Smooth muscle cell (in vitro differentiated cells): ENCODE data around the gene NAGS. TPM values are rescaled to one million over a fixed set of nuclear protein-coding genes. Genes with fewer than 3 reads are reported as not detected.
A peak's percentile ranks its signal among the peaks of the same experiment; 100 is the strongest.
"Not testable (repeated sequence)": the region's sequence is repeated elsewhere in the genome, so short reads cannot be mapped to it uniquely, and the experiment has no call there.

Experiments
- DNase-seq: peaks from one replicate; lab custom pipeline; 2025; ENCODE audit not compliant: unreplicated experiment; lab: John Stamatoyannopoulos, UW
- H2AFZ ChIP-seq: fragments of 200-600 bp; sonication (generic); 2 replicates; pipeline ENCODE4 v1.6.0; 2016; ENCODE audit warnings: antibody characterized with exemption, low read depth, mild to moderate bottlenecking
- H3F3A ChIP-seq: fragments of 200-600 bp; sonication (generic); 2 replicates; pipeline ENCODE4 v1.6.0; 2017; ENCODE audit warnings: antibody characterized with exemption, low read depth
- H3K27ac ChIP-seq: fragments of 200-600 bp; sonication (generic); 2 replicates; pipeline ENCODE4 v1.5.1; 2016; ENCODE audit warnings: low read depth, mild to moderate bottlenecking
- H3K27me3 ChIP-seq: fragments of 200-600 bp; sonication (generic); 2 replicates; pipeline ENCODE4 v1.6.1; 2016; ENCODE audit warnings: low read depth, mild to moderate bottlenecking
- H3K36me3 ChIP-seq: fragments of 200-600 bp; sonication (generic); 2 replicates; pipeline ENCODE4 v1.5.1; 2016; ENCODE audit warnings: low read depth
- H3K4me1 ChIP-seq: fragments of 200-600 bp; sonication (generic); 2 replicates; pipeline ENCODE4 v1.5.1; 2016; ENCODE audit warnings: low read depth
- H3K4me2 ChIP-seq: fragments of 200-600 bp; sonication (generic); 2 replicates; pipeline ENCODE4 v1.6.0; 2016; ENCODE audit warnings: mild to moderate bottlenecking
- H3K4me3 ChIP-seq: fragments of 200-600 bp; sonication (generic); 2 replicates; pipeline ENCODE4 v1.5.1; 2016; ENCODE audit warnings: mild to moderate bottlenecking
- H3K79me2 ChIP-seq: fragments of 200-600 bp; sonication (generic); 2 replicates; pipeline ENCODE4 v1.6.0; 2016; ENCODE audit warnings: low read depth, mild to moderate bottlenecking
- H3K9ac ChIP-seq: fragments of 200-600 bp; sonication (generic); 2 replicates; pipeline ENCODE4 v1.6.0; 2016; ENCODE audit warnings: low read depth
- H3K9me3 ChIP-seq: fragments of 200-600 bp; sonication (generic); replicated peaks from 2 replicates; pipeline ENCODE4 v1.5.1; 2016; ENCODE audit warnings: low read depth
- H4K20me1 ChIP-seq: fragments of 200-600 bp; sonication (generic); 2 replicates; pipeline ENCODE4 v1.6.0; 2016; ENCODE audit warnings: low read depth
- CTCF ChIP-seq: fragments of 200-600 bp; sonication (generic); IDR thresholded peaks from 2 replicates; pipeline ENCODE4 v1.5.1; 2017; ENCODE audit warnings: borderline replicate concordance, mild to moderate bottlenecking, antibody characterized with exemption; ENCODE audit not compliant: insufficient read depth, poor library complexity, severe bottlenecking
- WGBS: methylation state at CpG from one replicate; pipeline ENCODE4 v1.1.7; 2016; ENCODE audit warnings: low lambda C conversion rate; 5-methylcytosine and 5-hydroxymethylcytosine counted together
- polyA plus RNA-seq: library from polyadenylated mRNA; unstranded; fragments of >200 nt; fragmentation: Nextera tagmentation; extraction: Ambion mirVana; gene quantifications from 2 replicates; pipeline ENCODE4 v1.2.1, GENCODE V29; 2016
- total RNA-seq: library from RNA; depleted of rRNA; stranded (reverse); fragments of >200 nt; gene quantifications from 2 replicates; pipeline ENCODE4 v1.2.3, GENCODE V29; 2014

The NAGS gene
- total and polyA plus RNA-seq, 2 experiments from 2014 or later = 1.3 to 1.5 TPM

DNA sequence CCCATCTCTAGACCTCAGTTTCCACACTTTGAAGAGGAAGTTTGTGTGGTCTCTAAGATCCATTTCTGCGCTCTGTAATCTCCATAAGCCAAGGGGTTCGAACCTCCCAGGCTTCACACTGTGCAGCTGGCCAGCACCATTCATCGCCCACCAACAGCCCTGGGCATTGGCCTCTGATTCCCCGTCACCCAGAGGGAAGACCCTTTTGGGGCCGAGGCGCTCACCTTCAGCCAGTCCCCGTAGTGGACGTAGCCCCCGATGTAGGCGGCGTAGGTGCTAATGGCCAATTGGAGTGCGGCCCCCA, 9.7 kb downstream of the NAGS start:
- Histone ChIP-seq H3K79me2 (peaks cover 7% of the 10 kb centered on the region), H3K9me3 (no peaks in the 10 kb centered on the region), H2AFZ (peak overlapping the region; percentile 82), H4K20me1 (no peaks in the 10 kb centered on the region), H3F3A (peaks cover 5% of the 10 kb centered on the region), H3K4me3 (peak overlapping the region; percentile 92), H3K36me3 (no peaks in the 10 kb centered on the region), H3K27me3 (no peaks in the 10 kb centered on the region), H3K27ac (no peak overlapping the region), H3K4me2 (peak overlapping the region; percentile 93), H3K9ac (peak overlapping the region; percentile 80), H3K4me1 (peaks cover 13% of the 10 kb centered on the region)
- 14% methylated on average over 12 of the region's 12 CpGs for WGBS
- TF ChIP-seq CTCF = no peak
- DNase-seq = no peak

- peak within 1 kb of the TSS; percentile 92 for H3K4me3 ChIP-seq
- peaks cover 13% of the 10 kb centered on the region for H3K4me1 ChIP-seq
- peak; percentile 34 for DNase-seq
- H3K27ac ChIP-seq = peak within 1 kb of the TSS; percentile 64
- no peak for TF ChIP-seq CTCF
- H3F3A ChIP-seq = peaks cover 5% of the 10 kb centered on the region
- no peaks in the 10 kb centered on the region for H3K9me3 ChIP-seq
- H3K79me2 ChIP-seq = peaks cover 7% of the 10 kb centered on the region
- H2AFZ ChIP-seq = peak within 1 kb of the TSS; percentile 88
- H3K4me2 ChIP-seq = peak within 1 kb of the TSS; percentile 93
- H3K36me3 ChIP-seq = no peaks in the 10 kb centered on the region
- H3K27me3 ChIP-seq = no peaks in the 10 kb centered on the region
- H4K20me1 ChIP-seq = no peaks in the 10 kb centered on the region
- 2% methylated on average over 43 of the region's 43 CpGs for WGBS
- H3K9ac ChIP-seq = peak within 1 kb of the TSS; percentile 80
These were observed 10.2 kb downstream of the NAGS start, which contains the start of gene TMEM101 for GRCh38 chr17:44014437-44015172. TMEM101 (minus strand) TSS chr17:44014963; CDS start chr17:44014952, 11 bp downstream.

DNA sequence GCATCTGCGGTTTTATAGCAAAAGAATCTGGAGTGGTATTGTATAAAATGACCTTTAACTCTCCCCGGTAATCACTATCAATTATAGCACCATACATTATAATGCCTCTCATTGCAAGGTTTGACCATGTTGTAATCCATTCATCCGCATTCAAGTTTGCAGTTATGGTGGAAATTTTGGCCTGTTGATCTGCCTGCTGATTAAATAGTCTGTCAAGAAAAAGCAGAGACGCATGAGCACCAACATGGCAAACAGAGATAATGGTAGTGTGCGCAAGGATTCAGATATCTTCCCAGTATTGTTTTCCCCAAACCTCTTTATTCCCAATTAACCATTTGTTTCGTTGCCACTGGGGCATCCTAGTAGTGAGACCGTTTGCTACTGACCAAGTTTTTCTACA, 16.8 kb downstream of the NAGS start:
- not testable (repeated sequence) for H3K79me2 ChIP-seq, H3K27me3 ChIP-seq, H3K4me1 ChIP-seq, H3K27ac ChIP-seq, H3K9ac ChIP-seq, H2AFZ ChIP-seq, H3K4me2 ChIP-seq, H4K20me1 ChIP-seq, H3K9me3 ChIP-seq, DNase-seq, H3F3A ChIP-seq, H3K36me3 ChIP-seq, H3K4me3 ChIP-seq
- 94% methylated on average over 7 of the region's 7 CpGs for WGBS

DNA sequence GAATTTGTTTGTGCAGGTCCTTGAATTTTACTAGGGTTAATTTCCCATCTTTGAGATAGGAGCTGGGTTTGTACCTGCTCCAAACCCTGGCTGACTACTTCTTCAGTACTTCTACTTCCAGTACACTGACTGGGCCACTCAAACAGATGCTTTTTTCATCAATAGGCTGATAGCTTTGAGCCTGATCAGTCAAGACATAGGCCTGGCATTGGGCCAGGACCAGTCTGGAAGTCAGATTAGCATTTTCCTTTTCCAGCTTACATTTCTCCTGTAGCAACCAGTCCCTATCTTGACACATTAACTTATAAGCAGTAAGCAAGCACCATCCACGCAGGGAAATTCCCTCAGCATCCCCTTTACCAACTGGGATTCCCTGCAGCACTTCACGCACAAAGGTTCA, 17.8 kb downstream of the NAGS start:
- no peaks in the 10 kb centered on the region for H3K4me1 ChIP-seq
- H3K79me2 ChIP-seq = no peaks in the 10 kb centered on the region
- no peak overlapping the region for H2AFZ ChIP-seq
- H3K27ac ChIP-seq = no peak overlapping the region
- no peak for TF ChIP-seq CTCF
- H4K20me1 ChIP-seq = peaks cover 6% of the 10 kb centered on the region
- H3K9me3 ChIP-seq = no peaks in the 10 kb centered on the region
- 97% methylated on average over 2 of the region's 2 CpGs for WGBS
- no peak overlapping the region for H3K4me3 ChIP-seq
- no peak overlapping the region for H3K9ac ChIP-seq
- H3K4me2 ChIP-seq = no peak overlapping the region
- no peak for DNase-seq
- no peaks in the 10 kb centered on the region for H3F3A ChIP-seq
- H3K36me3 ChIP-seq = peaks cover 3% of the 10 kb centered on the region
- no peaks in the 10 kb centered on the region for H3K27me3 ChIP-seq
